Endothelial cell of umbilical vein (primary cell): ENCODE data around the gene CDC42BPB. TPM values are rescaled to one million over a fixed set of nuclear protein-coding genes. Genes with fewer than 3 reads are reported as not detected.

Source experiments
- BruUV-seq: library from RNA; stranded (reverse); fragments of 400-500 nt; replicated peaks from 2 replicates; lab custom pipeline; 2021; lab: Mats Ljungman, UMichigan
- CTCF ChIA-PET: fragments of 300-600, 350-600 bp; sonication (Branson Sonifier 250); formaldehyde crosslinking; loops from one replicate; lab custom pipeline; 2021; ENCODE audit warnings: antibody characterized with exemption, inconsistent platforms; lab: Charles Lee
- POLR2A ChIA-PET: fragments of 300-600, 350-600 bp; sonication (Branson Sonifier 250); formaldehyde crosslinking; loops from one replicate; lab custom pipeline; 2021; ENCODE audit warnings: antibody characterized with exemption, inconsistent platforms; lab: Charles Lee
- DNase-seq: peaks from one replicate; pipeline ENCODE4 v3.0.0-alpha.2; 2011; ENCODE audit warnings: low read depth, low spot score
- FAIRE-seq: peaks from 2 replicates; lab custom pipeline; 2011; peaks lifted over from hg19 to GRCh38; lab: Jason Lieb, UNC
- H2AFZ ChIP-seq: 2 replicates; pipeline ENCODE4 v1.6.0; 2012; ENCODE audit warnings: low read depth, low read length, control low read depth, inconsistent platforms
- H3K27ac ChIP-seq: 2 replicates; pipeline ENCODE4 v1.5.1; 2011; ENCODE audit warnings: low read depth, mild to moderate bottlenecking, control low read depth, low read length, moderate library complexity; ENCODE audit not compliant: insufficient read depth
- H3K27me3 ChIP-seq, 2 experiments: 2 replicates each; pipeline versions ENCODE4 v1.6.0 to v1.6.1; 2011; ENCODE audit warnings: low read length in 2 of 2, mixed read lengths in 1 of 2; ENCODE audit not compliant: control insufficient read depth in 2 of 2, insufficient read depth in 2 of 2
- H3K36me3 ChIP-seq, 2 experiments: 2 replicates in 1 of 2; 3 replicates in 1 of 2; pipeline ENCODE4 v1.5.1; 2011; ENCODE audit warnings: low read length in 2 of 2, mild to moderate bottlenecking in 1 of 2, moderate library complexity in 1 of 2; ENCODE audit not compliant: control insufficient read depth in 2 of 2, insufficient read depth in 2 of 2; ENCODE audit errors: extremely low read depth in 1 of 2
- H3K4me1 ChIP-seq: 3 replicates; pipeline ENCODE4 v1.5.1; 2011; ENCODE audit warnings: mild to moderate bottlenecking, low read length; ENCODE audit not compliant: control insufficient read depth, insufficient read depth; ENCODE audit errors: extremely low read depth
- H3K4me2 ChIP-seq: 2 replicates; pipeline ENCODE4 v1.6.1; 2011; ENCODE audit warnings: low read length, control low read depth, mixed read lengths; ENCODE audit not compliant: insufficient read depth
- H3K4me3 ChIP-seq, 3 experiments: fragments of 200-600 bp in 1 of 3; sonication (generic), shearing (Covaris generic) in 1 of 3; replicated peaks in 1 of 3; 2 replicates each; pipeline ENCODE4 v1.5.1; 2011 to 2016; ENCODE audit warnings: control low read depth in 3 of 3, low read length in 3 of 3, mild to moderate bottlenecking in 2 of 3, inconsistent platforms in 1 of 3, low read depth in 1 of 3, moderate library complexity in 1 of 3; ENCODE audit not compliant: insufficient read depth in 1 of 3
- H3K79me2 ChIP-seq: 2 replicates; pipeline ENCODE4 v1.6.0; 2012; ENCODE audit warnings: low read length, inconsistent platforms; ENCODE audit not compliant: control insufficient read depth, insufficient read depth
- H3K9ac ChIP-seq: replicated peaks from 2 replicates; pipeline ENCODE3; 2011; ENCODE audit warnings: low read length, control low read depth; ENCODE audit not compliant: insufficient read depth; ENCODE audit errors: extremely low read depth
- H3K9me1 ChIP-seq: replicated peaks from 3 replicates; pipeline ENCODE4 v1.6.0; 2011; ENCODE audit warnings: mild to moderate bottlenecking, low read length; ENCODE audit not compliant: control insufficient read depth, insufficient read depth; ENCODE audit errors: extremely low read depth
- H3K9me3 ChIP-seq: replicated peaks from 2 replicates; pipeline ENCODE4 v1.5.1; 2012; ENCODE audit warnings: low read length, inconsistent platforms; ENCODE audit not compliant: control insufficient read depth, insufficient read depth
- H4K20me1 ChIP-seq: replicated peaks from 2 replicates; pipeline ENCODE3; 2011; ENCODE audit warnings: mild to moderate bottlenecking, low read length; ENCODE audit not compliant: control insufficient read depth, insufficient read depth; ENCODE audit errors: extremely low read depth
- FOS ChIP-seq: IDR thresholded peaks from 2 replicates; pipeline ENCODE4 v1.6.1; 2011; ENCODE audit warnings: mild to moderate bottlenecking, low read length, moderate library complexity, borderline replicate concordance; ENCODE audit not compliant: insufficient read depth
- POLR2A ChIP-seq: IDR thresholded peaks from 2 replicates; pipeline ENCODE4 v1.6.1; 2012; ENCODE audit warnings: low read depth, mild to moderate bottlenecking, control low read depth, low read length
- POLR2AphosphoS5 ChIP-seq: IDR thresholded peaks from 2 replicates; pipeline ENCODE4 v1.6.1; 2012; ENCODE audit warnings: low read depth, mild to moderate bottlenecking, control low read depth, low read length, moderate library complexity; ENCODE audit not compliant: insufficient read depth
- dilution Hi-C: fragments of 300-500 bp; cut with MboI; formaldehyde crosslinking; loops from one replicate; pipeline ENCODE4 v1.15.0; 2019; ENCODE audit warnings: low sequenced_read_pairs; ENCODE audit not compliant: extremely low pct_ligation_motif_present
- intact Hi-C: fragments of 100-400 bp; cut with micrococcal nuclease; formaldehyde crosslinking; loops from one replicate; pipeline ENCODE4 v1.10.0; 2022
- polyA plus RNA-seq, 4 experiments: library from polyadenylated mRNA; depleted of rRNA in 3 of 4; stranded (reverse) in 3 of 4; unstranded in 1 of 4; fragments of >200 nt; gene quantifications; 2 replicates each; pipeline versions ENCODE4 v1.2.1 to v1.2.3, GENCODE V29; 2011 to 2012; ENCODE audit warnings: missing spikeins in 1 of 4
- total RNA-seq: library from RNA; stranded (reverse); gene quantifications from 2 replicates; pipeline ENCODE4 v1.2.3, GENCODE V29; 2021
- TF ChIP-seq, protein P1 (sequence below), 2 donors: IDR thresholded peaks; 1 replicate in 1 of 2; 2 replicates in 1 of 2; pipeline ENCODE4 v1.5.1; 2011; ENCODE audit warnings: low read length in 2 of 2, mild to moderate bottlenecking in 2 of 2, moderate library complexity in 2 of 2, control low read depth in 1 of 2, inconsistent platforms in 1 of 2, low read depth in 1 of 2; ENCODE audit not compliant: insufficient read depth in 1 of 2; ENCODE audit errors: extremely low read depth in 1 of 2
- TF ChIP-seq, protein P2 (sequence below): IDR thresholded peaks from 2 replicates; pipeline ENCODE4 v1.6.1; 2011; ENCODE audit not compliant: insufficient read depth, insufficient read length

Gene CDC42BPB
- total and polyA plus RNA-seq, 2 donors (not counting 3 experiments of a cell fraction or from before 2014, with no cell fraction given) = 82.6 to 131 TPM

DNA sequence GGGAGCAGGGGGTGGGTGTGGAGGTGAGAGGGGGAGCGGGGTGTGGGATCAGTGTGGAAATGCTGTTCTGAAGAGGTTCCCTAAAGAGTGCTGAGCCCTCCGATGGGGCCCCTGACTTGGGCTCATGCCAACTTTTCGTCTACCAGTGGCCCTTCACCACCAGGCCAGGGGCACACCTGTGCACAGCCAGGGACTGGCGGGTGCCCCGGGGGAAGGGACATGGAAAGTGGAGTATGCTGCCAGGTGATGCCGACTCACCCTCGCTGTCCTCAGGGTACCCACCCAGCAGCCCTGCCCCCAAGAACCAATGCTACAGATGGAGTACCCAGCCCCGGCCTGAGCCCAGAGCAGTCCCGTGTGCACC lies 108.7 kb downstream of the CDC42BPB start:
- DNase-seq (no peak), FAIRE-seq (no peak)
- Histone ChIP-seq H3K79me2 (no peaks in the 10 kb centered on the region), H3K9me1 (no peaks in the 10 kb centered on the region), H3K4me2 (no peak overlapping the region), H3K27me3 (no peaks in the 10 kb centered on the region), H2AFZ (no peak overlapping the region), H3K36me3 (peaks cover 29 to 74% of the 10 kb centered on the region in 2 experiments), H3K27ac (no peak overlapping the region), H3K9ac (no peak overlapping the region), H3K4me1 (no peaks in the 10 kb centered on the region), H4K20me1 (no peaks in the 10 kb centered on the region), H3K9me3 (no peaks in the 10 kb centered on the region), H3K4me3 (no peak overlapping the region)
- POLR2A ChIA-PET = no interaction called here
- intact Hi-C loops (no loop called here), dilution Hi-C loops (no loop called here)
- CTCF ChIA-PET = interaction anchor here (1.3 kb wide), 1 partner anchor 254 kb away, joined by 4 read pairs; no protein-coding TSS in a partner anchor
- no peak for TF ChIP-seq FOS
- BruUV-seq = no TSS peak

DNA sequence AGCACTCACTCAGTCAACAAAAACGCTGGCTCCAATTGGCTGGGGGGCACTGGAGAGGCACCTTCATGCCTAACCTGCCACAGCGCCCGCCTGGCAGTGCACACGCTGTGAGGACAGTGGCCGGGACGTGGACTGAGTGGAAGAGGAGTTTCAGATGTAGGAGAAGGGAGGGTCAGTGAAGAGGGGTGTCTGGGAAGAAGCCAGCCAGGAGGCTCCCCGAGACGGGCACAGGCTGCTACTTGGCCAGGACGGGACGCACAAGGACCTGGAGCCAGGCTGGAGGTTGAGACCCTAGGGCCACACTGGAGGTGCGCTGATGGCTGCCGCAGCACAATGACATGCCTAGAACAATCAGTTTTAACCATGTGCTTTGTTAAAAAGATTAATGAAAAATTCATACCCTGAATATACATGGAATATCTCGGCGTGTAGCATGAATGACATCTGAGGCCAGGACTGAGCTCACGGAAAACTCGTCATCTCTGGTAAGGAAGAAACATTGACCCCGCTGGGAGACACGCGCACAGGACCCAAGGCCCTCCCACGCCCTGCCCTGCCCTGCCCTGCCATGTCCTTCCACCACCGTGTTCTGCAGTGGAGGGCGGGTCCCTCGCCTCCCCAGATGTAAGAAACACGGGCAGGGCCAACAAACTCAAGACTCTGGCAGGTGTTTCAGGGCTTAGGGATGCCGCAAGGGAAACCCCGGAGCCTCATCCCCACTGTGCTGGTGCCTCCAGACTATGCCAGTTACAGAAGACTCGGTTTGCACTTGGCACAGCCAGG lies 109.8 kb downstream of the CDC42BPB start:
- no TSS peak for BruUV-seq
- H3K4me2 ChIP-seq = no peak overlapping the region
- CTCF ChIA-PET = no interaction called here
- intact Hi-C loops (no loop called here), dilution Hi-C loops (no loop called here)
- H3K9ac ChIP-seq = no peak overlapping the region
- H3K79me2 ChIP-seq = no peaks in the 10 kb centered on the region
- H3K9me3 ChIP-seq = no peaks in the 10 kb centered on the region
- FAIRE-seq (no peak), DNase-seq (no peak)
- H4K20me1 ChIP-seq = no peaks in the 10 kb centered on the region
- TF ChIP-seq, protein P1, sequence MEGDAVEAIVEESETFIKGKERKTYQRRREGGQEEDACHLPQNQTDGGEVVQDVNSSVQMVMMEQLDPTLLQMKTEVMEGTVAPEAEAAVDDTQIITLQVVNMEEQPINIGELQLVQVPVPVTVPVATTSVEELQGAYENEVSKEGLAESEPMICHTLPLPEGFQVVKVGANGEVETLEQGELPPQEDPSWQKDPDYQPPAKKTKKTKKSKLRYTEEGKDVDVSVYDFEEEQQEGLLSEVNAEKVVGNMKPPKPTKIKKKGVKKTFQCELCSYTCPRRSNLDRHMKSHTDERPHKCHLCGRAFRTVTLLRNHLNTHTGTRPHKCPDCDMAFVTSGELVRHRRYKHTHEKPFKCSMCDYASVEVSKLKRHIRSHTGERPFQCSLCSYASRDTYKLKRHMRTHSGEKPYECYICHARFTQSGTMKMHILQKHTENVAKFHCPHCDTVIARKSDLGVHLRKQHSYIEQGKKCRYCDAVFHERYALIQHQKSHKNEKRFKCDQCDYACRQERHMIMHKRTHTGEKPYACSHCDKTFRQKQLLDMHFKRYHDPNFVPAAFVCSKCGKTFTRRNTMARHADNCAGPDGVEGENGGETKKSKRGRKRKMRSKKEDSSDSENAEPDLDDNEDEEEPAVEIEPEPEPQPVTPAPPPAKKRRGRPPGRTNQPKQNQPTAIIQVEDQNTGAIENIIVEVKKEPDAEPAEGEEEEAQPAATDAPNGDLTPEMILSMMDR (IDR thresholded peaks at IDR 0.05; ENCODE audit: extremely low read depth in 1 of 2, insufficient read depth in 1 of 2, low read depth in 1 of 2, low read length in 2 of 2) = no peak
- no peak for TF ChIP-seq POLR2AphosphoS5
- no peak for TF ChIP-seq POLR2A
- TF ChIP-seq, protein P2, sequence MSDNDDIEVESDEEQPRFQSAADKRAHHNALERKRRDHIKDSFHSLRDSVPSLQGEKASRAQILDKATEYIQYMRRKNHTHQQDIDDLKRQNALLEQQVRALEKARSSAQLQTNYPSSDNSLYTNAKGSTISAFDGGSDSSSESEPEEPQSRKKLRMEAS = no peak
- peaks cover 23 to 73% of the 10 kb centered on the region in 2 experiments for H3K36me3 ChIP-seq
- no peaks in the 10 kb centered on the region for H3K27me3 ChIP-seq
- no peak overlapping the region for H3K27ac ChIP-seq
- H3K4me1 ChIP-seq = no peaks in the 10 kb centered on the region
- H2AFZ ChIP-seq = no peak overlapping the region
- POLR2A ChIA-PET = no interaction called here
- H3K9me1 ChIP-seq = no peaks in the 10 kb centered on the region
- H3K4me3 ChIP-seq = no peak overlapping the region
